BE2C (cell line): Measurements from ENCODE around the gene SHISA6.

Source experiments
- DNase-seq: peaks from one replicate; pipeline ENCODE4 v3.0.0-alpha.2; 2020
- H3K27me3 ChIP-seq: fragments of 250-450 bp; sonication (Bioruptor Pico); 2 replicates; pipeline ENCODE4 v1.5.1; 2020; ENCODE audit warnings: mild to moderate bottlenecking
- H3K36me3 ChIP-seq: fragments of 250-450 bp; sonication (Bioruptor Pico); 2 replicates; pipeline ENCODE4 v1.5.1; 2020; ENCODE audit warnings: mild to moderate bottlenecking
- H3K4me1 ChIP-seq: fragments of 250-450 bp; sonication (Bioruptor Pico); 2 replicates; pipeline ENCODE4 v1.5.1; 2020
- H3K4me3 ChIP-seq: 2 replicates; pipeline ENCODE4 v1.5.1; 2011; ENCODE audit warnings: low read depth, low read length
- H3K9me3 ChIP-seq: fragments of 250-450 bp; sonication (Bioruptor Pico); 2 replicates; pipeline ENCODE4 v1.5.1; 2020
- CTCF ChIP-seq: IDR thresholded peaks from 2 replicates; pipeline ENCODE4 v1.5.1; 2012; ENCODE audit warnings: mild to moderate bottlenecking, low read depth, low read length

SHISA6 gene

GRCh38 chr17:11272191-11272590 is 31.2 kb downstream of the SHISA6 start:
- no peak for DNase-seq
- H3K4me1 ChIP-seq, result no peaks in the 10 kb centered on the region
- no peaks in the 10 kb centered on the region for H3K9me3 ChIP-seq
- H3K27me3 ChIP-seq, result no peaks in the 10 kb centered on the region
- no peaks in the 10 kb centered on the region for H3K36me3 ChIP-seq
- no peak for TF ChIP-seq CTCF
- H3K4me3 ChIP-seq, result no peak overlapping the region

GRCh38 chr17:11273596-11273995 is 32.6 kb downstream of the SHISA6 start:
- no peak for TF ChIP-seq CTCF
- H3K4me3 ChIP-seq, result no peak overlapping the region
- no peaks in the 10 kb centered on the region for H3K9me3 ChIP-seq
- no peak for DNase-seq
- H3K36me3 ChIP-seq, result no peaks in the 10 kb centered on the region
- H3K4me1 ChIP-seq, result no peaks in the 10 kb centered on the region
- H3K27me3 ChIP-seq, result no peaks in the 10 kb centered on the region

- no peaks in the 10 kb centered on the region for H3K4me1 ChIP-seq
- no peaks in the 10 kb centered on the region for H3K36me3 ChIP-seq
- H3K4me3 ChIP-seq, result no peak overlapping the region
- no peaks in the 10 kb centered on the region for H3K27me3 ChIP-seq
- TF ChIP-seq CTCF, result no peak
- H3K9me3 ChIP-seq, result no peaks in the 10 kb centered on the region
- DNase-seq, result no peak
Measured at GRCh38 chr17:11274106-11274505, 33.1 kb downstream of the SHISA6 start.

GRCh38 chr17:11276486-11276885 is 35.5 kb downstream of the SHISA6 start:
- no peak for TF ChIP-seq CTCF
- H3K27me3 ChIP-seq, result no peaks in the 10 kb centered on the region

GRCh38 chr17:11278186-11278991 is 37.4 kb downstream of the SHISA6 start:
- Histone ChIP-seq H3K36me3 (no peaks in the 10 kb centered on the region), H3K9me3 (no peaks in the 10 kb centered on the region), H3K27me3 (no peaks in the 10 kb centered on the region), H3K4me3 (no peak overlapping the region), H3K4me1 (no peaks in the 10 kb centered on the region)
- no peak for DNase-seq
- no peak for TF ChIP-seq CTCF

More at GRCh38 chr17:11276486-11276885, 35.5 kb downstream of the SHISA6 start:
- H3K4me3 ChIP-seq, result no peak overlapping the region
- no peak for DNase-seq
- no peaks in the 10 kb centered on the region for H3K4me1 ChIP-seq
- no peaks in the 10 kb centered on the region for H3K9me3 ChIP-seq
- no peaks in the 10 kb centered on the region for H3K36me3 ChIP-seq

GRCh38 chr17:11278992-11279270 is 37.9 kb downstream of the SHISA6 start:
- no peaks in the 10 kb centered on the region for H3K9me3 ChIP-seq
- H3K4me1 ChIP-seq, result no peaks in the 10 kb centered on the region
- H3K4me3 ChIP-seq, result no peak overlapping the region
- H3K36me3 ChIP-seq, result no peaks in the 10 kb centered on the region
- no peak for TF ChIP-seq CTCF
- no peak for DNase-seq
- H3K27me3 ChIP-seq, result no peaks in the 10 kb centered on the region
